ENCODE results near the gene RAB36.
"Not testable (repeated sequence)": the region's sequence is repeated elsewhere in the genome, so short reads cannot be mapped to it uniquely, and the experiment has no call there.

GRCh38 chr22:23136991-23137390 lies 8.3 kb upstream of the RAB36 start:
- TF ChIP-seq, protein P1, sequence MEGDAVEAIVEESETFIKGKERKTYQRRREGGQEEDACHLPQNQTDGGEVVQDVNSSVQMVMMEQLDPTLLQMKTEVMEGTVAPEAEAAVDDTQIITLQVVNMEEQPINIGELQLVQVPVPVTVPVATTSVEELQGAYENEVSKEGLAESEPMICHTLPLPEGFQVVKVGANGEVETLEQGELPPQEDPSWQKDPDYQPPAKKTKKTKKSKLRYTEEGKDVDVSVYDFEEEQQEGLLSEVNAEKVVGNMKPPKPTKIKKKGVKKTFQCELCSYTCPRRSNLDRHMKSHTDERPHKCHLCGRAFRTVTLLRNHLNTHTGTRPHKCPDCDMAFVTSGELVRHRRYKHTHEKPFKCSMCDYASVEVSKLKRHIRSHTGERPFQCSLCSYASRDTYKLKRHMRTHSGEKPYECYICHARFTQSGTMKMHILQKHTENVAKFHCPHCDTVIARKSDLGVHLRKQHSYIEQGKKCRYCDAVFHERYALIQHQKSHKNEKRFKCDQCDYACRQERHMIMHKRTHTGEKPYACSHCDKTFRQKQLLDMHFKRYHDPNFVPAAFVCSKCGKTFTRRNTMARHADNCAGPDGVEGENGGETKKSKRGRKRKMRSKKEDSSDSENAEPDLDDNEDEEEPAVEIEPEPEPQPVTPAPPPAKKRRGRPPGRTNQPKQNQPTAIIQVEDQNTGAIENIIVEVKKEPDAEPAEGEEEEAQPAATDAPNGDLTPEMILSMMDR (IDR thresholded peaks at IDR 0.05): not testable (repeated sequence)
- TF ChIP-seq PREB (CRISPR knock-in tag; IDR thresholded peaks at IDR 0.05; ENCODE audit: borderline replicate concordance): not testable (repeated sequence)
